B cell (primary cell): ENCODE results near the gene IPO5. TPM values are rescaled to one million over a fixed set of nuclear protein-coding genes. Genes with fewer than 3 reads are reported as not detected.

Experiments used
- ATAC-seq: fragments of 200-7000 bp; cut with Tn5 transposase; one replicate; pipeline ENCODE4 v1.10.0; 2021; ENCODE audit warnings: low read depth, mild to moderate bottlenecking, moderate number of reproducible peaks, moderate library complexity
- CTCF ChIA-PET: fragments of 350-600 bp; sonication (Branson Sonifier 250); formaldehyde crosslinking; loops from one replicate; lab custom pipeline; 2021; ENCODE audit warnings: antibody characterized with exemption, inconsistent platforms; lab: Charles Lee
- POLR2A ChIA-PET: fragments of 350-600 bp; sonication (Branson Sonifier 250); formaldehyde crosslinking; loops from one replicate; lab custom pipeline; 2021; ENCODE audit warnings: antibody characterized with exemption; lab: Charles Lee
- DNase-seq: peaks from one replicate; pipeline ENCODE4 v3.0.0; 2013
- H2AFZ ChIP-seq: 2 replicates; pipeline ENCODE4 v1.6.1; 2012; ENCODE audit warnings: mild to moderate bottlenecking, low read depth, low read length; ENCODE audit not compliant: insufficient read depth, poor library complexity, severe bottlenecking
- H3K27ac ChIP-seq, 2 donors: 1 replicate in 1 of 2; 2 replicates in 1 of 2; pipeline ENCODE4 v1.5.1; 2012 to 2013; ENCODE audit warnings: low read length in 2 of 2, mild to moderate bottlenecking in 2 of 2, moderate library complexity in 1 of 2
- H3K27me3 ChIP-seq, 4 experiments: fragments of 200-600 bp in 1 of 4; sonication (generic) in 1 of 4; replicated peaks in 1 of 4; 1 replicate in 2 of 4; 2 replicates in 2 of 4; pipeline versions ENCODE4 v1.6.1 to v1.7.0; 2013 to 2016; ENCODE audit warnings: low read length in 3 of 4, mild to moderate bottlenecking in 2 of 4, mixed read lengths in 1 of 4, moderate library complexity in 1 of 4; ENCODE audit not compliant: insufficient read depth in 4 of 4, control insufficient read depth in 3 of 4; ENCODE audit errors: control extremely low read depth in 1 of 4
- H3K36me3 ChIP-seq, 2 experiments: replicated peaks in 1 of 2; 1 replicate in 1 of 2; 2 replicates in 1 of 2; pipeline versions ENCODE4 v1.6.1 to v1.7.1; 2013; ENCODE audit warnings: low read length in 1 of 2; ENCODE audit not compliant: insufficient read depth in 2 of 2, control insufficient read depth in 1 of 2; ENCODE audit errors: control extremely low read depth in 1 of 2, extremely low read depth in 1 of 2
- H3K4me1 ChIP-seq, 2 donors: fragments of 200-600 bp in 1 of 2; sonication (generic) in 1 of 2; 1 replicate in 1 of 2; 2 replicates in 1 of 2; pipeline versions ENCODE4 v1.5.1 to v1.6.1; 2013 to 2017; ENCODE audit warnings: low read length in 2 of 2; ENCODE audit not compliant: control insufficient read depth in 2 of 2, insufficient read depth in 2 of 2
- H3K4me2 ChIP-seq: replicated peaks from 2 replicates; pipeline ENCODE3; 2012; ENCODE audit warnings: mild to moderate bottlenecking, low read depth, low read length; ENCODE audit not compliant: poor library complexity, severe bottlenecking
- H3K4me3 ChIP-seq, 5 experiments: fragments of 200-600 bp in 1 of 5; sonication (generic) in 1 of 5; 1 replicate in 3 of 5; 2 replicates in 2 of 5; pipeline versions ENCODE4 v1.5.1 to v1.7.0; 2011 to 2016; ENCODE audit warnings: low read length in 4 of 5, mild to moderate bottlenecking in 4 of 5, low read depth in 2 of 5, control low read depth in 1 of 5, moderate library complexity in 1 of 5; ENCODE audit not compliant: insufficient read depth in 1 of 5; ENCODE audit errors: control extremely low read depth in 1 of 5, extremely low read depth in 1 of 5
- H3K79me2 ChIP-seq: fragments of 200-600 bp; sonication (generic); one replicate; pipeline ENCODE4 v1.6.0; 2016; ENCODE audit warnings: low read length; ENCODE audit not compliant: control insufficient read depth, insufficient read depth
- H3K9ac ChIP-seq: fragments of 200-600 bp; sonication (generic); 2 replicates; pipeline ENCODE4 v1.6.1; 2017; ENCODE audit warnings: mild to moderate bottlenecking, low read length, moderate library complexity
- H3K9me3 ChIP-seq, 3 donors: one replicate each; pipeline versions ENCODE4 v1.6.1 to v1.7.1; 2013; ENCODE audit warnings: low read length in 2 of 3; ENCODE audit not compliant: control insufficient read depth in 2 of 3, insufficient read depth in 1 of 3; ENCODE audit errors: control extremely low read depth in 1 of 3
- H4K20me1 ChIP-seq: 2 replicates; pipeline ENCODE4 v1.6.0; 2012; ENCODE audit warnings: mild to moderate bottlenecking, low read length; ENCODE audit not compliant: insufficient read depth, control insufficient read depth, poor library complexity, severe bottlenecking
- H3K27ac Mint-ChIP-seq: one replicate; pipeline ENCODE4 v1.8.0; 2021; ENCODE audit warnings: mixed read lengths
- H3K27me3 Mint-ChIP-seq: one replicate; pipeline ENCODE4 v1.8.0; 2021; ENCODE audit warnings: mixed read lengths
- H3K4me1 Mint-ChIP-seq: one replicate; pipeline ENCODE4 v1.8.0; 2021; ENCODE audit warnings: mixed read lengths
- H3K4me3 Mint-ChIP-seq: one replicate; pipeline ENCODE4 v1.8.0; 2021; ENCODE audit warnings: mixed read lengths
- H3K9me3 Mint-ChIP-seq: one replicate; pipeline ENCODE4 v1.8.0; 2022; ENCODE audit warnings: mixed read lengths; ENCODE audit not compliant: insufficient read depth
- EZH2 ChIP-seq: IDR thresholded peaks from 2 replicates; pipeline ENCODE4 v1.6.1; 2012; ENCODE audit warnings: borderline replicate concordance, low read depth, mild to moderate bottlenecking, moderate library complexity, low read length; ENCODE audit not compliant: insufficient read depth, poor library complexity, severe bottlenecking
- WGBS: methylation state at CpG from one replicate; pipeline ENCODE4 v1.1.5; 2013; ENCODE audit warnings: missing lambda C conversion rate; ENCODE audit not compliant: insufficient coverage; 5-methylcytosine and 5-hydroxymethylcytosine counted together
- intact Hi-C: fragments of 100-400 bp; cut with micrococcal nuclease; formaldehyde crosslinking; loops from one replicate; pipeline ENCODE4 v1.10.0; 2022
- polyA plus RNA-seq: library from polyadenylated mRNA; depleted of rRNA; stranded (reverse); fragments of >200 nt; gene quantifications from 2 replicates; pipeline ENCODE4 v1.2.3, GENCODE V29; 2012
- total RNA-seq, 2 donors: library from RNA; stranded (reverse); fragments of 120-200 nt in 1 of 2; gene quantifications; 1 replicate in 1 of 2; 2 replicates in 1 of 2; pipeline versions ENCODE4 v1.2.3 to v1.2.4, GENCODE V29; 2013 to 2022
- TF ChIP-seq, protein P1 (sequence below): fragments of 200-600 bp; IDR thresholded peaks from one replicate; pipeline ENCODE4 v1.8.0; 2022; ENCODE audit warnings: antibody characterized with exemption, mild to moderate bottlenecking

Gene IPO5
- total and polyA plus RNA-seq, 2 donors (not counting 1 experiment from before 2014, with no cell fraction given), result 25.9 to 76.4 TPM

DNA sequence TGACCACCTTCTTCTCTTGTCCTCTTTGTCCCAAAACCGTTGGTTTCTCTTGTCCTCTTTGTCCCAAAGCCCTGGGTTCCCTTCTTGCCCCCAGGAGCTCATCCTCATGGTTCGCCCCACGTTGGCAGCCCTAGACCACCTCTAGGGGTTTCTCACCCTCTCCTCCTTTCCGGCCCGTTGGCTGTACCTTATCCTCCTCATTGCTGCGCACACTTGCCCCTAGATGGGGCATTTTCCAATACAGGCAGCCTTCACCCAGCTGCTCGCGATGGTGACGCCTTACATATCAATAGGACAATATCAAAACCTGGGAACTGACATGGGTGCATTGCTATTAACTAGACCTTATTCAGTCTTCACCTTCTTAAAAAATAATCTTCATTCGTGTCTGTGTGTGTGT is 86.5 kb downstream of the IPO5 start:
- no peaks in the 10 kb centered on the region for H3K36me3 ChIP-seq
- H3K79me2 ChIP-seq, result no peaks in the 10 kb centered on the region
- intact Hi-C loops, result no loop called here
- no peaks in the 10 kb centered on the region for H3K9me3 Mint-ChIP-seq
- H4K20me1 ChIP-seq, result no peaks in the 10 kb centered on the region
- H3K9ac ChIP-seq, result no peak overlapping the region
- H3K27ac ChIP-seq, result no peak overlapping the region
- no peaks in the 10 kb centered on the region for H3K9me3 ChIP-seq
- ATAC-seq (no peak), DNase-seq (no peak)
- WGBS, result 82% methylated on average over 8 of the region's 10 CpGs
- ChIA-PET POLR2A (no interaction called here), CTCF (no interaction called here)
- H3K27me3 Mint-ChIP-seq, result peaks cover 8% of the 10 kb centered on the region
- no peaks in the 10 kb centered on the region for H3K27me3 ChIP-seq
- H3K4me3 Mint-ChIP-seq, result no peak overlapping the region
- no peak overlapping the region for H2AFZ ChIP-seq
- no peak overlapping the region for H3K4me3 ChIP-seq
- no peak overlapping the region for H3K4me2 ChIP-seq
- TF ChIP-seq, protein P1, sequence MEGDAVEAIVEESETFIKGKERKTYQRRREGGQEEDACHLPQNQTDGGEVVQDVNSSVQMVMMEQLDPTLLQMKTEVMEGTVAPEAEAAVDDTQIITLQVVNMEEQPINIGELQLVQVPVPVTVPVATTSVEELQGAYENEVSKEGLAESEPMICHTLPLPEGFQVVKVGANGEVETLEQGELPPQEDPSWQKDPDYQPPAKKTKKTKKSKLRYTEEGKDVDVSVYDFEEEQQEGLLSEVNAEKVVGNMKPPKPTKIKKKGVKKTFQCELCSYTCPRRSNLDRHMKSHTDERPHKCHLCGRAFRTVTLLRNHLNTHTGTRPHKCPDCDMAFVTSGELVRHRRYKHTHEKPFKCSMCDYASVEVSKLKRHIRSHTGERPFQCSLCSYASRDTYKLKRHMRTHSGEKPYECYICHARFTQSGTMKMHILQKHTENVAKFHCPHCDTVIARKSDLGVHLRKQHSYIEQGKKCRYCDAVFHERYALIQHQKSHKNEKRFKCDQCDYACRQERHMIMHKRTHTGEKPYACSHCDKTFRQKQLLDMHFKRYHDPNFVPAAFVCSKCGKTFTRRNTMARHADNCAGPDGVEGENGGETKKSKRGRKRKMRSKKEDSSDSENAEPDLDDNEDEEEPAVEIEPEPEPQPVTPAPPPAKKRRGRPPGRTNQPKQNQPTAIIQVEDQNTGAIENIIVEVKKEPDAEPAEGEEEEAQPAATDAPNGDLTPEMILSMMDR, result no peak
- no peak for TF ChIP-seq EZH2
- no peaks in the 10 kb centered on the region for H3K4me1 ChIP-seq
- no peak overlapping the region for H3K27ac Mint-ChIP-seq
- no peaks in the 10 kb centered on the region for H3K4me1 Mint-ChIP-seq

- ChIA-PET CTCF (no interaction called here), POLR2A (interaction anchor here (0.7 kb wide), 1 partner anchor 118 kb away, joined by 7 read pairs; no protein-coding TSS in a partner anchor)
Measured at GRCh38 chr13:98041081-98041820, 87.8 kb downstream of the IPO5 start.

More at GRCh38 chr13:98041081-98041820, 87.8 kb downstream of the IPO5 start:
- no peaks in the 10 kb centered on the region for H4K20me1 ChIP-seq
- H2AFZ ChIP-seq, result no peak overlapping the region
- H3K9ac ChIP-seq, result no peak overlapping the region
- intact Hi-C loops, result no loop called here
- no peaks in the 10 kb centered on the region for H3K27me3 ChIP-seq
- no peaks in the 10 kb centered on the region for H3K79me2 ChIP-seq
- DNase-seq (no peak), ATAC-seq (no peak)
- no peaks in the 10 kb centered on the region for H3K4me1 Mint-ChIP-seq
- H3K4me1 ChIP-seq, result no peaks in the 10 kb centered on the region
- no peaks in the 10 kb centered on the region for H3K9me3 Mint-ChIP-seq
- H3K4me2 ChIP-seq, result no peak overlapping the region
- peaks cover 8% of the 10 kb centered on the region for H3K27me3 Mint-ChIP-seq
- H3K9me3 ChIP-seq, result no peaks in the 10 kb centered on the region
- H3K27ac Mint-ChIP-seq, result no peak overlapping the region
- H3K4me3 ChIP-seq, result no peak overlapping the region
- no peak overlapping the region for H3K4me3 Mint-ChIP-seq
- TF ChIP-seq EZH2, result no peak
- TF ChIP-seq, protein P1, result no peak
- no CpG with 5 or more reads among the region's 5 CpGs for WGBS
- no peak overlapping the region for H3K27ac ChIP-seq
- H3K36me3 ChIP-seq, result no peaks in the 10 kb centered on the region
